AG09319 (cell line): ENCODE results near the gene MRTFB.

Experiments used
- DNase-seq: peaks from one replicate; pipeline ENCODE4 v3.0.0-alpha.2; 2010; ENCODE audit warnings: low read depth; ENCODE audit errors: extremely low read depth
- CTCF ChIP-seq: IDR thresholded peaks from 2 replicates; pipeline ENCODE4 v1.5.1; 2011; ENCODE audit warnings: low read depth, mild to moderate bottlenecking, inconsistent platforms, low read length, moderate library complexity

Gene MRTFB

GRCh38 chr16:14198572-14198971, 127.5 kb downstream of the MRTFB start:
- DNase-seq: no peak
- no peak for TF ChIP-seq CTCF

GRCh38 chr16:14199199-14199598, 128.1 kb downstream of the MRTFB start:
- DNase-seq: no peak

GRCh38 chr16:14199624-14200023, 128.5 kb downstream of the MRTFB start:
- no peak for DNase-seq
- TF ChIP-seq CTCF: no peak

More at GRCh38 chr16:14199199-14199598, 128.1 kb downstream of the MRTFB start:
- TF ChIP-seq CTCF: no peak

GRCh38 chr16:14202095-14202494, 131.0 kb downstream of the MRTFB start:
- DNase-seq: no peak
- no peak for TF ChIP-seq CTCF

- peak; percentile 13 for TF ChIP-seq CTCF
- no peak for DNase-seq
These were observed 131.6 kb downstream of the MRTFB start for GRCh38 chr16:14202697-14203096.

- TF ChIP-seq CTCF: no peak
These were observed 132.0 kb downstream of the MRTFB start for GRCh38 chr16:14203166-14203565.

GRCh38 chr16:14205666-14206065, 134.5 kb downstream of the MRTFB start:
- no peak for TF ChIP-seq CTCF

More at GRCh38 chr16:14203166-14203565, 132.0 kb downstream of the MRTFB start:
- DNase-seq: no peak

More at GRCh38 chr16:14205666-14206065, 134.5 kb downstream of the MRTFB start:
- no peak for DNase-seq
